Measurements from ENCODE around the gene CCL16.
"Not testable (repeated sequence)": the region's sequence is repeated elsewhere in the genome, so short reads cannot be mapped to it uniquely, and the experiment has no call there.

Gene CCL16

DNA sequence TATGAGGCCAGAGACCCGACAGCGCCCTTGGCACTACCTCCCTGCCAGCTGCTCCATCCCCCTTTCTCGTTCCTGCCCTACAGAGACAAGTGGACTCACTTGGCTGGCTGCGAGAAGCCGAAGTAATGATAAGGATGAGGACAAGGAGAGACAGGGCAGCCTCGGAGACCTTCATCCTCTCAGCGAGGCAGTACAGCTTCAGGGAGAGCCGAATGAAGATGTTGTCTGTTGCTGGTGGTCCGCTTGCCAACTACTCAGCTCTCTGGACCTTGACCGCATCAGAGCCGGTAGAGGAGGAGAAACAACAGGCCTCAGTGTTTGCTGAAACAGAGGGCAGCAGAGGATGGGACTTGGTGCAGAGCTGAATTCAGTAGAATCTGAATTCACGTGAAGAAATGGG, at the start of gene CCL16:
Gene CCL16, minus strand, starts transcription at position 252 of the 400 bp plus-strand sequence. Its CDS starts 77 bp downstream, at position 175.
- FAIRE-seq, result no peak
- no peak for TF ChIP-seq CTCF (IDR thresholded peaks at IDR 0.05; ENCODE audit: insufficient read depth, missing control alignments)
- no peak for DNase-seq (ENCODE audit: insufficient read length, low spot score)

GRCh38 chr17:36030956-36031355, 49.7 kb upstream of the CCL16 start:
- FAIRE-seq (no peak), DNase-seq (ENCODE audit: insufficient read length, low spot score) (no peak)
- no peak for TF ChIP-seq CTCF (IDR thresholded peaks at IDR 0.05; ENCODE audit: insufficient read depth, missing control alignments)

GRCh38 chr17:36027761-36028160, 46.5 kb upstream of the CCL16 start:
- FAIRE-seq (no peak), DNase-seq (ENCODE audit: insufficient read length, low spot score) (no peak)
- no peak for TF ChIP-seq CTCF (IDR thresholded peaks at IDR 0.05; ENCODE audit: insufficient read depth, missing control alignments)

DNA sequence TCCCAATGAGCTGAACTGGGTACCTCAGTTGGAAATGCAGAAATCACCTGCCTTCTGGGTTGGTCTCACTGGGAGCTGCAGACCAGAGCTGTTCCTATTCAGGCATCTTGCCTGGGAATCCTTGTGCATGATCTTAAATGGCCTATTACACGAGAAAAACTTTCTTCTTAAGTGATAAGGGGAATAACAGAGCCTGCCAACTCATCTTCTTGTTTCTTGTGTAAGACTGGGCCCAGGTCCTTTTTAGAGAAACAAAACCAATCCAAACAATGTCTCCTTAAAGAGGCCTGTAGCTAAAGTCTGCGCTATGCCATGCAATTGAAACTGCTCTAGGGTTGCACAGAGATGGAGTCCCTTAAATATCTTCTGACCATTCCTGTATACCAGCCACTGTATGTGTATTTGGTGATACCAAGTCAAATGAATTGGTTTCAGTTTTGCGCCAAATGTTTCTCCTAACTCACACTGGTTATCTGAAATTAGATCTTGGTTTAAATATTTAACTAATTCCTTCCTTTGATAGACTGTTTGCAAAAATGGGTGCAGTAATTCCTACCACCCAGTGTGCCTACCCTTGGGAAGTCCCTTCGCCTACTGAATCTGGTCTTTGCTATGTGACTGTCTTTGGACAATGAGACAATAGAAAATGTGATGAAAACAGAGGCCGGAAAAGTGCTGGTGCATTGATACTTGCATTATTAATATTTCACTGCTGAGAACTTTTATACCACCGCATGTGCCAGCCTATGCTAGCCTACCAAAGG, 43.0 kb upstream of the CCL16 start:
- no peak for DNase-seq (ENCODE audit: insufficient read length, low spot score)
- no peak for TF ChIP-seq CTCF (IDR thresholded peaks at IDR 0.05; ENCODE audit: insufficient read depth, missing control alignments)
- no peak for FAIRE-seq

- no peak for TF ChIP-seq CTCF (IDR thresholded peaks at IDR 0.05; ENCODE audit: insufficient read depth, missing control alignments)
- FAIRE-seq (no peak), DNase-seq (ENCODE audit: insufficient read length, low spot score) (no peak)
These were observed 38.1 kb upstream of the CCL16 start for GRCh38 chr17:36019423-36019822.

DNA sequence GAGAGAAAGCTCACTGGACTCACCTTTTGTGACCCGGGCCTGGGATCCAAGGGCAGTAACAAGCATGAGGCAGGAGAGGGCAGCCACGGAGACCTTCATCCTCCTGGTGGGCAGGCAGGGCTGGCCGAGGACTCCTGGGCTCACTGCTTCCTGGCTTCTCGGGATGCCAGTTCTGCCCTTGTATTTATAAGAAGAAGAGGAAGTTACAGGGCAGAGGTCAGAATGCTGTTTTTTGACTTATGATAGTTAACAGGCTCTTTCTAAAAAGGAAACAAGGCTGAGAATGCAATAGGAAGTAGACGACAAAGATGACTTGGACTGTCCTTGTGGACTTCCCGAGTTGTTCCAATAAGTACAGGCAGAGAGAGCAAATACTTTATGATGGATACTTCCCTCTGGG, 36.5 kb upstream of the CCL16 start, which contains the start of gene CCL23:
Gene CCL23, minus strand, starts transcription at position 174 of the 400 bp plus-strand sequence. Its CDS starts 75 bp downstream, at position 99.
- DNase-seq (ENCODE audit: insufficient read length, low spot score) (no peak), FAIRE-seq (no peak)
- no peak for TF ChIP-seq CTCF (IDR thresholded peaks at IDR 0.05; ENCODE audit: insufficient read depth, missing control alignments)

DNA sequence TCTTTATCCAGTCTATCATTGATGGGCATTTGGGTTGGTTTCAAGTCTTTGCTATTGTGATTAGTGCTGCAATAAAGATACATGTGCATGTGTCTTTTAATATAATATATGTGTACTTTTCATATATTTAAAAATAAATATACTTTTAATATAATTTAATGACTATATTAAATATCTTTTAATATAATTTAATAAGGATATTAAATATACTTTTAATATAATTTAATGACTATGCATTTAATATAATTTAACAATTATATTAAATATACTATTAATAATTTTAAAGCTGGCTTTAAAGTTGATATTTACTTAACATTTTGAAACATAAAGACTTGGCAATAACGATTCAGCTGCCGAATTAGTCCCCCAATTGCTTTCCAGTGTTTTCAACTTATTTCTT, 35.3 kb upstream of the CCL16 start:
- no peak for TF ChIP-seq CTCF (IDR thresholded peaks at IDR 0.05; ENCODE audit: insufficient read depth, missing control alignments)
- FAIRE-seq (no peak), DNase-seq (ENCODE audit: insufficient read length, low spot score) (no peak)

DNA sequence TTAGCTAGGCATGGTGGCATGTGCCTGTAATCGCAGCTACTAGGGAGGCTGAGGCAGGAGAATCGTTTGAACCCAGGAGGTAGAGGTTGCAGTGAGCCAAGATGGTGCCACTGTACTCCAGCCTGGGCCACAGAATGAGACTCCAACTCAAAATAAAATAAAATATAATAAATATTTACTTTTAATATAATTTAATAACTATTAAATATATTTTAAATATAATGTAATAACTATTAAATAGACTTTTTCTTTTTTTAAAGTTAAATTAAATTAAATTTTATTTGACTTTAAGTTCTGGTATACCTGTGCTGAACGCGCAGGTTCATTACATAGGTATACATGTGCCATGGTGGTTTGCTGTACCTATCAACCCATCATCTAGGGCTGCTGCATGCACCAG, 34.6 kb upstream of the CCL16 start:
- not testable (repeated sequence) for DNase-seq (ENCODE audit: insufficient read length, low spot score); FAIRE-seq
